ENCODE data around the gene RAC3. TPM values are rescaled to one million over a fixed set of nuclear protein-coding genes. Genes with fewer than 3 reads are reported as not detected.

The RAC3 gene
- 11.8 and 13.7 TPM in 2 replicates for total RNA-seq
- polyA plus RNA-seq = 5.2 and 5.5 TPM in 2 replicates

GRCh38 chr17:82031303-82031884 lies at the start of gene RAC3:
Gene RAC3 (plus strand): TSS chr17:82031678. CDS start chr17:82031762, 84 bp downstream.
- no peaks in the 10 kb centered on the region for H3K27me3 ChIP-seq
- no peaks in the 10 kb centered on the region for H3K9me3 ChIP-seq (ENCODE audit: low read depth)
- peak within 1 kb of the TSS; percentile 100 for H3K4me2 ChIP-seq
- TF ChIP-seq EZH2phosphoT487 (IDR thresholded peaks at IDR 0.05; ENCODE audit: low read depth, severe bottlenecking, unreplicated experiment) = no peak
- no peak for TF ChIP-seq CTCF (IDR thresholded peaks at IDR 0.05; ENCODE audit: poor library complexity)
- no peak for TF ChIP-seq EZH2 (IDR thresholded peaks at IDR 0.05; ENCODE audit: borderline replicate concordance)
- no peaks in the 10 kb centered on the region for H4K20me1 ChIP-seq (ENCODE audit: insufficient read depth, poor library complexity, severe bottlenecking)
- peak; percentile 79 for DNase-seq (ENCODE audit: low spot score)
- peaks cover 16% of the 10 kb centered on the region for H3K4me1 ChIP-seq (ENCODE audit: insufficient read depth)
- H3K27ac ChIP-seq = peak within 1 kb of the TSS; percentile 33
- peak within 1 kb of the TSS; percentile 39 for H2AFZ ChIP-seq
- no peaks in the 10 kb centered on the region for H3K9me2 ChIP-seq (replicated peaks; ENCODE audit: insufficient read depth)
- H3K4me3 ChIP-seq = peak within 1 kb of the TSS; percentile 45
- WGBS (ENCODE audit: low lambda C conversion rate, missing lambda C conversion rate) = 0% methylated on average over 3 of the region's 96 CpGs
- H3K79me2 ChIP-seq = peaks cover 9% of the 10 kb centered on the region
- no peaks in the 10 kb centered on the region for H3K36me3 ChIP-seq (replicated peaks; ENCODE audit: insufficient read depth, low read depth)

GRCh38 chr17:81983011-81983638 lies 48.4 kb upstream of the RAC3 start:
- H3K36me3 ChIP-seq (replicated peaks; ENCODE audit: insufficient read depth, low read depth) = no peaks in the 10 kb centered on the region
- no peak overlapping the region for H3K27ac ChIP-seq
- 97% methylated on average over 27 of the region's 35 CpGs for WGBS (ENCODE audit: low lambda C conversion rate, missing lambda C conversion rate)

GRCh38 chr17:81983639-81984373 lies 47.7 kb upstream of the RAC3 start:
- Histone ChIP-seq H2AFZ (no peak overlapping the region), H3K4me3 (no peak overlapping the region), H3K27me3 (no peaks in the 10 kb centered on the region), H3K9me2 (replicated peaks; ENCODE audit: insufficient read depth) (no peaks in the 10 kb centered on the region), H3K27ac (no peak overlapping the region), H4K20me1 (ENCODE audit: insufficient read depth, poor library complexity, severe bottlenecking) (no peaks in the 10 kb centered on the region), H3K79me2 (no peaks in the 10 kb centered on the region), H3K9me3 (ENCODE audit: low read depth) (no peaks in the 10 kb centered on the region), H3K36me3 (replicated peaks; ENCODE audit: insufficient read depth, low read depth) (no peaks in the 10 kb centered on the region), H3K4me1 (ENCODE audit: insufficient read depth) (peaks cover under 1% of the 10 kb centered on the region), H3K4me2 (no peak overlapping the region)
- WGBS (ENCODE audit: low lambda C conversion rate, missing lambda C conversion rate) = 98% methylated on average over 25 of the region's 26 CpGs
- no peak for DNase-seq (ENCODE audit: low spot score)
- TF ChIP-seq EZH2 (IDR thresholded peaks at IDR 0.05; ENCODE audit: borderline replicate concordance) (no peak), EZH2phosphoT487 (IDR thresholded peaks at IDR 0.05; ENCODE audit: low read depth, severe bottlenecking, unreplicated experiment) (no peak), CTCF (IDR thresholded peaks at IDR 0.05; ENCODE audit: poor library complexity) (no peak)

More at GRCh38 chr17:81983011-81983638, 48.4 kb upstream of the RAC3 start:
- Histone ChIP-seq H4K20me1 (ENCODE audit: insufficient read depth, poor library complexity, severe bottlenecking) (no peaks in the 10 kb centered on the region), H3K4me1 (ENCODE audit: insufficient read depth) (peaks cover 6% of the 10 kb centered on the region), H3K9me2 (replicated peaks; ENCODE audit: insufficient read depth) (no peaks in the 10 kb centered on the region), H3K79me2 (peaks cover 4% of the 10 kb centered on the region), H3K4me3 (no peak overlapping the region), H2AFZ (no peak overlapping the region), H3K9me3 (ENCODE audit: low read depth) (no peaks in the 10 kb centered on the region), H3K4me2 (no peak overlapping the region), H3K27me3 (no peaks in the 10 kb centered on the region)
- no peak for DNase-seq (ENCODE audit: low spot score)
- TF ChIP-seq EZH2 (IDR thresholded peaks at IDR 0.05; ENCODE audit: borderline replicate concordance) (no peak), CTCF (IDR thresholded peaks at IDR 0.05; ENCODE audit: poor library complexity) (no peak), EZH2phosphoT487 (IDR thresholded peaks at IDR 0.05; ENCODE audit: low read depth, severe bottlenecking, unreplicated experiment) (no peak)
